Skin of body (tissue), 2 donors: ENCODE measurements around the gene ACVR1B. TPM values are rescaled to one million over a fixed set of nuclear protein-coding genes. Genes with fewer than 3 reads are reported as not detected.
A peak's percentile ranks its signal among the peaks of the same experiment; 100 is the strongest.
"Not testable (repeated sequence)": the region's sequence is repeated elsewhere in the genome, so short reads cannot be mapped to it uniquely, and the experiment has no call there.

Experiments
- DNase-seq: peaks from one replicate; lab custom pipeline; 2025; lab: John Stamatoyannopoulos, UW
- total RNA-seq: library from RNA; depleted of rRNA; stranded (reverse); fragments of >200 nt; gene quantifications from one replicate; pipeline ENCODE4 v1.2.3, GENCODE V29; 2014

The ACVR1B gene
- total RNA-seq, 1 donor from 2014 or later, result 22.0 TPM

DNA sequence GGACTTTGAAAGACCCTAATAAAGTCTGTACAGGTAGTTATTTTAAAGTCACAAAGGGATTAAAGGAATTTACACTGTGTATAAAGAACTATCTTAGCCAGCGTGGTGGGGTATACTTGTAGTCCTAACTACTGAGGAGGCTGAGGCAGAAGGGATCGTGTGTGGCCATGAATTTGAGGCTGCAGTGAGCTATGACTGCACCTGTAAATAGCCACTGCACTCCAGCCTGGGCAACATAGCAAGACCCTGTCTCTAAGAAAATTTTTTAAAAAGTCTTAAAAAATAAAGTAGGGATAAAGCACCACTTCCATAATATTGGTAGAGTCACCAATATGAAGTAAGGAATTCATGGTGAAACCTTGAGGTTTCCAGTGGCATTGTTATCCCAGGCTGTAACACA, 18.1 kb downstream of the ACVR1B start:
- DNase-seq, result no peak

DNA sequence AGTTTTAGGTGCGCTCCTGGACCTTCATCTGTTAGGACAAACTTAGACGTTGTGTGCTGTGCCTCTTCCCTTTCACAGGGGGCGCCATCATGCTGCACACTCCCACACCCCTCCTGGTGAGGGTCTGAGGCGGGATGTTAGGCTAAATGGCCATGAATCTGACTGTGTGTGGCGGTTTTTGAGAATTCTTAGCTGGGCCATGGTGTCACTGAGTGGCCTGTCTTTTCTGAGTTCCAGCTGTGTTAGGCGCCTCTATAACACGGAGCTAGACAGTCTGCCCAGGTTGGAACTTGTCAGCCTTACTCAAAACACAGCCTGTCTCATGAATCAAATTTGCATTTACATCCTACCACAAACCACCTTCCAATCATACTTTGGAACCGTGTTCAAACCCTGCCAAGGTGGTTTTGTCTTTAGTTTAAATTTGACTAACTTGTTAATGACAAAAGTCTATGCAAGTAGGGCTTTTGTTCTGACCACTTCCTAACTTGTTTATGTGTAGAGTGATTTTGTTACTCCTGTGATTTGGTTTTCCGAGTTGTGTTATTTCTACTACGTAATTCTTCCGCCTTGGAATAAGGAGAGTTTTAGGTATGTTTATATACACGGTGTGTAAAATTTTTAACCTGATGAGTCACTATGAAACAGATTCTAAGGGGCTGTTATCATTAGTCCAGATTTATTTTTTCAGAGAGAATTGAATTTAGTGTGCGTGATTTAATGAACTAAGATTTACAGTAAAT, 19.6 kb downstream of the ACVR1B start:
- no peak for DNase-seq

DNA sequence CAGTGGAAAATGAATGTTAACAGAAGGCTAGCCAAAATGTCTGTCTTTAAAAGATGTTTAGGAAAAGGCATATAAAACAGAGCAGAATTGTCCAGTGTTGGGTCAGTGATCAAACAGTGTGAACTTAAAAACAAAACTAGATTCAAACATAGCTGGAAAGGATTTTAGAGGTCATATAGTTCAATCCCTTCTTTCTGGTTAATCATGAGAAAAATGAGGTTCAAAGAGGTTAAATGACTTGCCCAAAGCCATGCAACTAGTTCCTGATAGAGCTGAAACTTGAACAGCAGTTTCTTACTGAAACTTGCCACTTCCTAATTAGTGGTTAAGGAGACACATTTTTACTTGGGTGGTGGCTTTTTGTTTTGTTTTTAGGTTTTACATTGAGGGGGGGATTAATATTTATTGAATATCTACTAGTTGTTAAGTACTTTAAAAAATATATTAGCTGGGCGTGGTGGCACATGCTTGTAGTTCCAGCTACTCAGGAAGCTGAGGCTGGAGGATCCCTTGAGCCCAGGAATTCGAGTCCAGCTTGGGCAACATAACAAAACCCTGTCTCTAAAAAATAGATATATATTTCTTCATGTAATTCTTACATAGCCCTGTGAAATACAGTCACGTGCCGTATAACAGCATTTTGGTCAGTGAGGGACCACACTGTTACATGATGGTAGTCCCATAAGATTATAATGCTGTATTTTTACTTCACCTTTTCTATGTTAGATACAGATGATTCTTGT, 20.4 kb downstream of the ACVR1B start:
- DNase-seq, result no peak

DNA sequence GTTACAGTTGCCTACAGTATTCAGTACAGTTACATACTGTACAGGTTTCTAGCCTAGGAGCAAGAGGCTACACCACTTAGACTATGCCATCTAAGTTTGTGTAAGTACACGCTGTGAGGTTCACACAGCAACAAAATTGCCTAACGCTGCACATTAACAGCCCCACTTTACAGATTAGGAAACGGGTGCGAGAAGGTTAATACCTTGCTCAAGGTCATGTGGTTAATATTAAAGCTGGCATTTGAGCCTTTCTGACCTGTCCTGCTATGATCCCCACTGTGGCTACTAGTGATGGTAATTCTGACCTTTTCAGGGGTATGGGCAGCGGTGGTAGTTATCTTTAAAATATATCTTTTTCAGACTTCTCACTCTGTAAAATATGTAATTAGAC, 20.9 kb downstream of the ACVR1B start:
- no peak for DNase-seq

DNA sequence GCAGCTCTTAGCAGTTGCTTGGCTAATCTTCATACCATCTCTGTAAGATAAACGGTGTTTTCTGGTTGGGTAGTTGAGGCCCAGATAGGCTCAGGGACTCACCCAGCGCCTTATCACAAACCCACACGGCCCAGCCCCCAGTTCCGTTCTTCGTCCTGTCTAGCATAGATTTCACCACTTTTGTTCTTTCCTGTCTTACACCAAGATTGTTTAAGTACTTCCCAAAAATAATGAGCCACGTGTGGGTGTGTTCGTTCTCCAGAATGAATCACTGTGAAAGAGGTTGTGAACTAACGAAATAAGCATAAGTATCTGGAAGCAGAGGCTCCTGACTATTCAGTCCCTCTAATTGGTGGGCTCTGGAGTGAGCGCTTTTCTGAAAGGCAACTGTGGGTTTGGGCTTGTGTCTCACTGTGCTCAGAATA, 21.4 kb downstream of the ACVR1B start:
- no peak for DNase-seq

DNA sequence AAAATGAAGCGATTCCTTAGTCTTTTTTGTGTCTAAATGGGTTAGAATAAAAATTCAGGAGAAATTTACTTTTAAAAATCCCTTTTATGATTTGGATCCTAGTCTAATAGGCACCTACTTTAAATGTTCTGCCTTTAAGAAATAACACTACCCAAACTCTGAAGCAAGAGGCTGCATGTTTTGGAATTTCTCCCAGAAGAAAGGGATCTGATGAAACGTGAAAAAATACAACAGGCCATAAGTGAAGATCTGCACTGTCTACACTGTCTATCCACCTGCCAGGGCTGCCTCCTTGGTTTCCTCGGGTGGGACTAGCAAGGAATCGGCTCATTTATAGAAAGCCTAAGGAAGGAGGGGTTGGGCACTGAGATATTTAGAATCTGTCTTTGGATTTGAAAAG, 22.1 kb downstream of the ACVR1B start:
- no peak for DNase-seq

DNA sequence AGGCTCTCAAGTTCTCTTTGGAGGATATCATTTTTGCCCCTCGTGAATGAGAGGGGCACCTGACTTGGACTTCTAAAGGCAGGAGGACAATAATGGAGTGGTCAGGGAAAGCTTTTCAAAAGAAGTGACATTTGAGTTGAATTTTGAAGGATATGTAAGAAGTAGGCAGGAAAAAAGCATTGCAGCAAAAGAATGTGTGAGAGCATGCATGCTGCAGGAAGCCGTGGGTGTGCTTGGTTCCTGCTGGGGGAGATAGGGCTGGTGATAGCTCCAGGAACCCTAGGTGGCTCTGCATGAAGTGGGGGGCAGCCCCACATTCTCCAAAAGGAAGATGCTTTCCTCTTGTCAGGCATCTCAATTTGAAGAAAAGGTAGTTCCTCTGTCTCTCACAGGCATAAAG, 23.1 kb downstream of the ACVR1B start:
- DNase-seq, result no peak

DNA sequence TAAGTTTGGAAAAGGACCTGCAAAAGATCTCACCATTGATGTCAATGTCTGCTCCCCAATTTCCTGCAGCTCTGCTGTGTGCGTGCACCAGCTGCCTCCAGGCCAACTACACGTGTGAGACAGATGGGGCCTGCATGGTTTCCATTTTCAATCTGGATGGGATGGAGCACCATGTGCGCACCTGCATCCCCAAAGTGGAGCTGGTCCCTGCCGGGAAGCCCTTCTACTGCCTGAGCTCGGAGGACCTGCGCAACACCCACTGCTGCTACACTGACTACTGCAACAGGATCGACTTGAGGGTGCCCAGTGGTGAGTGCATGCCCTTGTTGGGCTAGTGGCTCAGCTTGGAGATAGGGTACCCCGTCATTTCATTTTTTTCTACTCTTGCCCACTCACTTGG, 23.7 kb downstream of the ACVR1B start:
- DNase-seq, result no peak

DNA sequence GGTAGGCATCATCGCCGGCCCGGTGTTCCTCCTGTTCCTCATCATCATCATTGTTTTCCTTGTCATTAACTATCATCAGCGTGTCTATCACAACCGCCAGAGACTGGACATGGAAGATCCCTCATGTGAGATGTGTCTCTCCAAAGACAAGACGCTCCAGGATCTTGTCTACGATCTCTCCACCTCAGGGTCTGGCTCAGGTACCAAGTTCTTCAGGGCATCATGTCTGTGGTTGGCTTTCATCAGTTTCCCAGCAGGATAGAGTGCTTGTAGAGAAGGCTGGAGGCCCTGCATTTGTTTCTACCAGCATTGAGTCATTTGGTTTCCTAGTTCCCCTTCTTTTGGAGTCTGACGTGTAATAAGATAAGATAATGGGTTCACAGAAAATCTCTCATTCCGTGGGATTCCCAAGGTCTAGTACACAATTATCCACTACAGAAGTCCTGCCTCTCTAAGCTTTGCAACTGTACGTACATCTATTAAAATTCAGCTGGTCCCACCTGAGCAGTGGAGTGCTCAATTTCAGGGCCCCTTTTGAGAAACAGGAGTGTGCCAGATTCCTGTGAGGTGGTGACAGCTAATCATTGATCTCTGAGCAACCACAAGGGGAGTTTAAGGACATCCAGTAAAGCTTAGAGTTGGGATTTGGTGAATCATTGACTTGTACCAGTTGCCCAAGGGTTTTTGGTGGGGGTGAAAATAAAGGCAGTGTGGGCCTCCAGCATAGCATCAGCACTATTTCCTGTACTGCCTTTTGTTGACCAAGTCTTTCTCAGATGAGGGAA, 25.1 kb downstream of the ACVR1B start:
- DNase-seq, result no peak

DNA sequence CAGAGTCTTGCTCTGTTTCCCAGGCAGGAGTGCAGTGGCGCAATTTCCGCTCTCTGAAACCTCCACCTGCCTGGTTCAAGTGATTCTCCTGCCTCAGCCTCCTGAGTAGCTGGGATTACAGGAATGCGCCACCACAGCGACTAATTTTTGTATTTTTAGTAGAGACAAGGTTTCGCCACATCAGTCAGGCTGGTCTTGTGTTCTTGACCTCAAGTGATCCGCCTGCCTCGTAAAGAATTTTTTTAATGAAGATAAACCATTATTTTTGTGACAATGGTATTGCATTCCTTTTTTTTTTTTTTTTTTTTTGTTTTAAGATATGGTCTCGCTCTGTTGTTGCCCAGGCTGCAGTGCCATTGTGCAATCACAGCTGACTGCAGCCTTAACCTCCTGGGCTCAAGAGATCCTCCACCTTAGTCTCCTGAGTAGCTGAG, 25.8 kb downstream of the ACVR1B start:
- DNase-seq, result no peak

DNA sequence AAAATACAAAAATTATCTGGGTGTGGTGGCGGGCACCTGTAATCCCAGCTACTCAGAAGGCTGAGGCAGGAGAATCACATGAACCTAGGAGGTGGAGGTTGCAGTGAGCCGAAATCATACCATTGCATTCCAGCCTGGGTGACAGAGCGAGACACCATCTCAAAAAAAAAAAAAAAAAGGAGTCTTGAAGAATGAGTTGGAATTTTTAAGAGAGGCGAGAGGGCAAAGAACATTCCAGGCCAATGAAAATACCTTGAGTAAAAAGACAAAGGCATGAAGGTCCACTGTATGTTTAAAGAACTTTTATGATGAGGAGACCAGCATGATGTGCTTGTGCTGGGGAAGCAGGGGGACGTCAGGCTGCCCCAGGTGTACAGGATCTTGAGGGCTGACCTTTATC, 27.8 kb downstream of the ACVR1B start:
- DNase-seq, result not testable (repeated sequence)

DNA sequence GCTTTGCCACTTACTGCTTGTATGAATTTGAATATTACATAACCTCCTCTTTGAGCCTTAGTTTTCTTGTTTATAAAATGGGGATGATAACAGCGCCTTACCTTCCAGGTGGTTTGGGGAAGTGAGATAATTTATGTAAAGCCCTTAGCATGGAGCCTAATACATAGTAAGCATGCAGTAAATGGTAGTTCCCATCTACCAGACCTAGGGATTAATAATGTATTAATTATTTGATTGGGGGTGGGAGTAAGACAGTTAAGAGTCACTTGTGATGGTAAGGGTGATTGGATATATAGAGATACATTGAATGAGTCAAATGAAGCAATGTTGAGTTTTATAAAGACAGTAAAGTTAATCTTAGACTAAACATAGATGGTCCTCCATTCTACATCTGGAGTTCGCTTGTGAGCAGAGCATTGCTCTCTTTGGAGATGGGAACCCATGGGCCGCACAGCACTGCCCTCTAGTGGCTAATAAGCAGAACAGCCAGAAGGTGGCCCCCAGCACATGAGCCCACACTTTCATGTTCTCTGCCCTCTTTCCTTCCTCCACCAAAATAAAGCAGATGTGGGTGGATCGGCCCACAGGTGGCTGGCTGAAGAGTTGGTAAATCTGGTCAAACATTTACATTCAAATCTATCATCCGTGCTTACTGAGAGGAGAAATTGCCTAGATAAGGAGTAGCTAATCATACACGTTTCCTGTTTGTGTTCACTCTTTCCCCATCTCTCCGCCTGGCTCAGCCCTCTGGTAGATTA, 28.7 kb downstream of the ACVR1B start:
- peak; percentile 83 for DNase-seq

DNA sequence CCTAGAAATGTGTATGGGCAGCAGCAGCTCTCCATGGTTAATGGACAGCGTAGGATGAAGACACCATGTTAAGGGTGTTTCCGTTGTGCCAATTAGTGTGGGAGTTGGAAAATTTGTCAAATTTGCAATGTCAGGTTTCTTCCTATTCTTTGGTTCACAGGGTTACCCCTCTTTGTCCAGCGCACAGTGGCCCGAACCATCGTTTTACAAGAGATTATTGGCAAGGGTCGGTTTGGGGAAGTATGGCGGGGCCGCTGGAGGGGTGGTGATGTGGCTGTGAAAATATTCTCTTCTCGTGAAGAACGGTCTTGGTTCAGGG, 29.3 kb downstream of the ACVR1B start:
- DNase-seq, result no peak

DNA sequence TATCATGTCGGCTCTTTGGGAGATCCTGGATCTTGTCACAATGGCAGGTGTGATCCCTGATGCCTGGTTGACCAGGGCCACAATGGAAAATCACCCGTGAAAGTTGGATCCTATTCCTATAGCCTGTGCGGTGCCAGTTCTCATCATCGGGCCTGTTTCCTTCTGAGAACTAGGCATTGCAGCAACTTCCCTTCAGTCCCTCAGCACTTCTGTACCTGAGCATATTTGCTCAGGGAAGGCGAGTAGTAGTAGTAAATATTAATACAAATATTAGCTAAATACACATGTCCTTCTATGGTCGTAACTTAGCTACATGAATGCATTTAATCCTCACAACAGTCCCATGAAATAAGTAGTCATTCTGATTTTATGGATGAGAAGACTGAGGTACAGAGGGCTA, 33.2 kb downstream of the ACVR1B start:
- no peak for DNase-seq

DNA sequence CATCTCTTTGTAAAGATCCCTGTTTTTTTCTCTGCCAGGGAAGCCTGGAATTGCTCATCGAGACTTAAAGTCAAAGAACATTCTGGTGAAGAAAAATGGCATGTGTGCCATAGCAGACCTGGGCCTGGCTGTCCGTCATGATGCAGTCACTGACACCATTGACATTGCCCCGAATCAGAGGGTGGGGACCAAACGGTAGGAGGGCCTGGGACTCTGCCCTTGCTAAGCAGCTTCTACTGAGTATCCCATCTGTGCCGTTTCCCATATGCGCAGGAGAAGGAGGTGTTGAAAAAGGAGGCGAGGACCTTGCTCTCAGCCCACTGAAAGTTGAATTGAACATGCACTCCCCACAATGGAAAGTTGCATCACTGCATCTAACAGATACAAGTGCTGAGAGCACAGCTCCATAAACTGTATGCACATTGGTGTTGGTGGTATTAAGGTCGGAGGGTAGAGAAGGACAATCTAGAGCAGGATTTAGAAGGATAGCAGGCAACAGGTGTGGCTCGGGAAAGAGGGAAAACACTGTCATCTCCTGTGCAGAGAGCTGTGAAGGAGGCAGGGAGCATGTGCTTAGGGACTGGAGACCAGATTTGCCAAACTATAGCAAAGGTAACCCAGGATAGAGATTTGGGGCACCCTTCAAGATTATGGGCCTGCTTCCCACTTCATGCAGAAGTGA, 33.8 kb downstream of the ACVR1B start:
- no peak for DNase-seq

DNA sequence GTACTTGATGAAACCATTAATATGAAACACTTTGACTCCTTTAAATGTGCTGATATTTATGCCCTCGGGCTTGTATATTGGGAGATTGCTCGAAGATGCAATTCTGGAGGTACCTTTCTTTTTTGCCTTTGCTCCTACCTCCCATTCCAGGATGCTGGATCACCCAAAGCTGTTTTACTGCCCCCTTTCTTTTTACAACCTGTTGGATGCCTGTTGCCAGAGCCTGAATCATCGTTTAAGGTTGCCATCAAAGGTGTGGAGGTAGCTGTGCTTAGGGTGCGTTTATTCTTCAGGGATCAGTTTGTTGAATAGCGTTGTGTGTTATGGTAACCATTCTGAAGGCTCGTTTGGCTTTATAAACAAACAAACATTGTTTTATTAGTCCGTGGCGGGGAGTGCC, 35.3 kb downstream of the ACVR1B start:
- no peak for DNase-seq

DNA sequence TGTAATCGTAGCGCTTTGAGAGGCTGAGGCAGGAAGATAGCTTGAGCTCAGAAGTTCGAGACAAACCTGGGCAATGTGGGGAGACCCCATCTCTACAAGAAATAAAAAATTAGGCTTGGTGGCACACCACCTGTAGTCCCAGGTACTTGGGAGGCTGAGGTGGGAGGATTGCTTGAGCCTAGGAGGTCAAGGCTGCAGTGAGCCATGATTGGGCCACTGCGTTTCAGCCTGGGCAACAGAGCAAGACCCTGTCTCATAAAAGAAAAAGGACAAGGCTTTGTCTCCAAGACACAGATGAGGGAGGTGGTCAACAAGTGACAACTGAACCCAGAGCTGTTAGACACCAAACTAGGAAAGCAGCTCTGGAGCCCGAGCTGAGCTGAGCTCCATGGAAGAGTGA, 40.7 kb downstream of the ACVR1B start:
- DNase-seq, result no peak

DNA sequence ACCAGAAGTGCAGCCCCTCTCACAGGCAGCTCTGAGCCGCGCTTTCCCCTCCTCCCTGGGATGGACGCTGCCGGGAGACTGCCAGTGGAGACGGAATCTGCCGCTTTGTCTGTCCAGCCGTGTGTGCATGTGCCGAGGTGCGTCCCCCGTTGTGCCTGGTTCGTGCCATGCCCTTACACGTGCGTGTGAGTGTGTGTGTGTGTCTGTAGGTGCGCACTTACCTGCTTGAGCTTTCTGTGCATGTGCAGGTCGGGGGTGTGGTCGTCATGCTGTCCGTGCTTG, 43.0 kb downstream of the ACVR1B start:
- DNase-seq, result no peak

DNA sequence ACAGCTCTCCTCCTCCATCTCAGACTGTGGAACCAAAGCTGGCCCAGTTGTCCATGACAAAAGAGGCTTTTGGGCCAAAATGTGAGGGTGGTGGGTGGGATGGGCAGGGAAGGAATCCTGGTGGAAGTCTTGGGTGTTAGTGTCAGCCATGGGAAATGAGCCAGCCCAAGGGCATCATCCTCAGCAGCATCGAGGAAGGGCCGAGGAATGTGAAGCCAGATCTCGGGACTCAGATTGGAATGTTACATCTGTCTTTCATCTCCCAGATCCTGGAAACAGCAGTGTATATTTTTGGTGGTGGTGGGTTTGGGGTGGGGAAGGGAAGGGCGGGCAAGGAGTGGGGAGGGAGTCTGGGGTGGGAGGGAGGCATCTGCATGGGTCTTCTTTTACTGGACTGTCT, 43.5 kb downstream of the ACVR1B start:
- no peak for DNase-seq

DNA sequence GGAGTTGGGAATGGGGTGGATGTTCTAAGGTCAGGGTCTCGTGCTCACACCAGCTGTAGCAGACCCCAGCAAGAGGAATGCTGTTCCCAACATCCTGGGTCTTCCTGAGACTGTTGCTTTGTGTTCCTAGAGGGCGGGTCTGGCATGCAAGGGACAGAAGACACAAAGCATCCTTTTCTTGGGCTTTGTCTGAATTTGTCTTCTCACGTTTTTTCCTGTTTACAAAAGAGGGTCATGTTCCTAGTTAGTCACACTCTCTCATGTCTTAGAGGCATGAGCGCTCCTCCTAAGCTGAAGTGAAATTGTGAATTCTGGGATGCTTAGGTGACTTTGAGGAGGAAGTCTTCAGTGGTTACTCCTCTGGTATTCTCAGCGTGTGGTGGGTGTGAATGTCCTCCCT, 45.6 kb downstream of the ACVR1B start:
- DNase-seq, result no peak

DNA sequence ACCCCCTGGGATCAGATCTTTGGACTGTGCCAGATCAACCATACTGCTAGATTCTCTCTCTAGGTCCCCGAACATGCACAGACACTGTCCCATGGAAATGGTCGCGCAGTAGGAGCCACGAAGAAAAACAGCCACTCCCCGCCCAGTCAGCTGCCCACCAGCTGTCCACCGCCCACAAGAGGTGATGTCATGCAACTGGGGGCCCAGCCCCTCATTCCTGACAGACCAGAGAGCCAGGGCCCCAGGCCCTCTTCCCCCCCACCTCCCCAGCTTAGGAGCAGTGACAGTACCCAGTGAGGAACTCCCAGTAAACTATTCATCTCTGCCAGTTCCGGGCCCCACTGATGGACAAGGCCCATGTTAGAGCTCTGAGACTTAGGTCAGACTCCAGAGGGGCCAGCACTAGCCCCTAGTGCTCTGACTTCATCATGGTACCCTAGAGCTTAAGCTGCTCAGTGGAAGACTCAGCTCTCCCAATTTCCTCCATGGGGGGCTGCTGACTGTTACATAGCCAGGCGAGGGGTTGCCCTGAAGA, 51.6 kb downstream of the ACVR1B start:
- no peak for DNase-seq
